SK-N-SH treated with all-trans-retinoic acid at 6 μM for 48 hours (cell line): Measurements from ENCODE around the gene RNPEP.

ENCODE experiments used
- ATAC-seq: fragments of 200-7000 bp; cut with Tn5 transposase; 3 replicates; pipeline ENCODE4 v1.9.1; 2020; ENCODE audit warnings: mild to moderate bottlenecking, moderate library complexity
- BACH2 ChIP-seq: fragments of 250-450 bp; sonication (Bioruptor Pico); IDR thresholded peaks from 2 replicates; pipeline ENCODE4 v1.9.0; 2021; ENCODE audit warnings: mild to moderate bottlenecking, borderline replicate concordance
- CREB5 ChIP-seq: fragments of 250-450 bp; sonication (Bioruptor Pico); IDR thresholded peaks from 2 replicates; pipeline ENCODE4 v1.5.1; 2020; ENCODE audit warnings: low read depth, mild to moderate bottlenecking, moderate library complexity
- CSRNP3 ChIP-seq: fragments of 250-450 bp; sonication (Bioruptor Pico); IDR thresholded peaks from 2 replicates; pipeline ENCODE4 v1.5.1; 2021; ENCODE audit warnings: mild to moderate bottlenecking, moderate library complexity
- ESRRG ChIP-seq: fragments of 250-450 bp; sonication (Bioruptor Pico); IDR thresholded peaks from 2 replicates; pipeline ENCODE4 v1.6.1; 2021; ENCODE audit warnings: mild to moderate bottlenecking
- GLIS3 ChIP-seq: fragments of 250-450 bp; sonication (Bioruptor Pico); IDR thresholded peaks from 2 replicates; pipeline ENCODE4 v1.5.0; 2020; ENCODE audit warnings: mild to moderate bottlenecking, moderate library complexity
- ISL1 ChIP-seq: fragments of 250-450 bp; sonication (Bioruptor Pico); IDR thresholded peaks from 2 replicates; pipeline ENCODE4 v2.1.2; 2022; ENCODE audit warnings: mild to moderate bottlenecking, moderate library complexity
- OSR1 ChIP-seq: fragments of 250-450 bp; sonication (Bioruptor Pico); IDR thresholded peaks from 2 replicates; pipeline ENCODE4 v1.8.0; 2022; ENCODE audit warnings: moderate library complexity, mild to moderate bottlenecking, inconsistent platforms
- PATZ1 ChIP-seq: fragments of 250-450 bp; sonication (Bioruptor Pico); IDR thresholded peaks from 2 replicates; pipeline ENCODE4 v1.8.0; 2020; ENCODE audit warnings: mild to moderate bottlenecking, moderate library complexity, borderline replicate concordance
- POU6F1 ChIP-seq: fragments of 250-450 bp; sonication (Bioruptor Pico); IDR thresholded peaks from 2 replicates; pipeline ENCODE4 v1.8.0; 2021; ENCODE audit warnings: low read depth, mild to moderate bottlenecking, moderate library complexity, borderline replicate concordance
- SNAI2 ChIP-seq: fragments of 250-450 bp; sonication (Bioruptor Pico); IDR thresholded peaks from 2 replicates; pipeline ENCODE4 v1.5.0; 2020; ENCODE audit warnings: mild to moderate bottlenecking, moderate library complexity
- TOX ChIP-seq: fragments of 250-450 bp; sonication (Bioruptor Pico); IDR thresholded peaks from 2 replicates; pipeline ENCODE4 v1.8.0; 2021; ENCODE audit warnings: mild to moderate bottlenecking, moderate library complexity, borderline replicate concordance
- TSHZ2 ChIP-seq: fragments of 250-450 bp; sonication (Bioruptor Pico); IDR thresholded peaks from 2 replicates; pipeline ENCODE4 v1.5.0; 2020; ENCODE audit warnings: mild to moderate bottlenecking, moderate library complexity
- ZFP3 ChIP-seq: fragments of 250-450 bp; sonication (Bioruptor Pico); IDR thresholded peaks from 2 replicates; pipeline ENCODE4 v1.5.0; 2020; ENCODE audit warnings: mild to moderate bottlenecking, moderate library complexity
- ZNF70 ChIP-seq: fragments of 450-650 bp; formaldehyde crosslinking; IDR thresholded peaks from 2 replicates; pipeline ENCODE4 v1.5.0; 2020; ENCODE audit warnings: mild to moderate bottlenecking, moderate library complexity

Gene RNPEP

GRCh38 chr1:202007805-202008489, 25.5 kb downstream of the RNPEP start:
- TF ChIP-seq OSR1 (CRISPR knock-in tag) (no peak), BACH2 (no peak), TOX (CRISPR knock-in tag) (no peak), POU6F1 (CRISPR knock-in tag) (no peak), PATZ1 (CRISPR knock-in tag) (no peak), ISL1 (CRISPR knock-in tag) (no peak), ESRRG (CRISPR knock-in tag) (no peak), ZFP3 (CRISPR knock-in tag) (no peak), SNAI2 (CRISPR knock-in tag) (no peak), GLIS3 (no peak), TSHZ2 (CRISPR knock-in tag) (no peak)
- no peak for ATAC-seq

- TF ChIP-seq SNAI2 (CRISPR knock-in tag) (no peak), TSHZ2 (CRISPR knock-in tag) (no peak), CREB5 (CRISPR knock-in tag) (no peak), ISL1 (CRISPR knock-in tag) (no peak), GLIS3 (no peak), ZNF70 (CRISPR knock-in tag) (no peak), POU6F1 (CRISPR knock-in tag) (no peak), CSRNP3 (CRISPR knock-in tag) (no peak), ESRRG (CRISPR knock-in tag) (no peak)
- ATAC-seq, result peak; percentile 90
Observed at GRCh38 chr1:202009326-202010179, 27.1 kb downstream of the RNPEP start.
